ENCODE data around the gene PLCG2. TPM values are rescaled to one million over a fixed set of nuclear protein-coding genes. Genes with fewer than 3 reads are reported as not detected.

Gene PLCG2
- total and polyA plus RNA-seq, 2 experiments from 2014 or later = 0.39 TPM; not detected in 1

GRCh38 chr16:81937305-81938038 is 158.4 kb downstream of the PLCG2 start:
- H3K9me2 ChIP-seq (ENCODE audit: insufficient read depth) = no peaks in the 10 kb centered on the region
- 0 out of 2 replicates have a peak, but pooled peaks cover 6% of the 10 kb centered on the region for H3K27me3 ChIP-seq (replicated peaks; ENCODE audit: insufficient read depth)
- peaks cover 9% of the 10 kb centered on the region; the same call in 1 of the 2 replicates for H3F3A ChIP-seq (ENCODE audit: insufficient read depth)
- WGBS, 2 experiments (ENCODE audit: low coverage in 1 of 2, low lambda C conversion rate in 2 of 2, missing lambda C conversion rate in 2 of 2) = 67 to 71% methylated on average over 13 of the region's 13 CpGs
- H3K79me2 ChIP-seq (ENCODE audit: insufficient read depth) = no peaks in the 10 kb centered on the region
- no peaks in the 10 kb centered on the region for H3K9me3 ChIP-seq (ENCODE audit: low read depth)
- H3K27ac ChIP-seq = no peak overlapping the region
- in situ Hi-C loops (cut with MboI) = loop anchor here (25.0 kb wide), 1 partner anchor 300 kb away; no protein-coding TSS in a partner anchor
- H3K4me1 ChIP-seq (ENCODE audit: insufficient read depth) = peaks cover 14% of the 10 kb centered on the region
- no peaks in the 10 kb centered on the region for H4K20me1 ChIP-seq (ENCODE audit: insufficient read depth)
- no peak for DNase-seq
- no peak overlapping the region for H2AFZ ChIP-seq
- H3K36me3 ChIP-seq (ENCODE audit: low read depth) = no peaks in the 10 kb centered on the region
- no peak overlapping the region for H3K4me2 ChIP-seq (ENCODE audit: unreplicated experiment)
- H3K9ac ChIP-seq = no peak overlapping the region
- TF ChIP-seq EZH2phosphoT487 (IDR thresholded peaks at IDR 0.05; ENCODE audit: insufficient read depth, low read depth) (no peak), EZH2 (IDR thresholded peaks at IDR 0.05; ENCODE audit: insufficient read depth, poor library complexity, severe bottlenecking) (no peak)
- no peak overlapping the region for H3K4me3 ChIP-seq

GRCh38 chr16:81938326-81939163 is 159.5 kb downstream of the PLCG2 start:
- TF ChIP-seq EZH2 (IDR thresholded peaks at IDR 0.05; ENCODE audit: insufficient read depth, poor library complexity, severe bottlenecking) (no peak), EZH2phosphoT487 (IDR thresholded peaks at IDR 0.05; ENCODE audit: insufficient read depth, low read depth) (no peak)
- peaks cover 14% of the 10 kb centered on the region for H3K4me1 ChIP-seq (ENCODE audit: insufficient read depth)
- in situ Hi-C loops (cut with MboI) = loop anchor here (25.0 kb wide), 1 partner anchor 299 kb away; no protein-coding TSS in a partner anchor
- no peak overlapping the region for H3K4me2 ChIP-seq (ENCODE audit: unreplicated experiment)
- H3K27ac ChIP-seq = no peak overlapping the region
- no peaks in the 10 kb centered on the region for H3K9me2 ChIP-seq (ENCODE audit: insufficient read depth)
- H4K20me1 ChIP-seq (ENCODE audit: insufficient read depth) = no peaks in the 10 kb centered on the region
- no peaks in the 10 kb centered on the region for H3K9me3 ChIP-seq (ENCODE audit: low read depth)
- DNase-seq = no peak
- 79 to 81% methylated on average over 17 of the region's 17 CpGs for WGBS, 2 experiments (ENCODE audit: low coverage in 1 of 2, low lambda C conversion rate in 2 of 2, missing lambda C conversion rate in 2 of 2)
- H3K36me3 ChIP-seq (ENCODE audit: low read depth) = no peaks in the 10 kb centered on the region
- H3F3A ChIP-seq (ENCODE audit: insufficient read depth) = peaks cover 9% of the 10 kb centered on the region; the same call in 1 of the 2 replicates
- H3K79me2 ChIP-seq (ENCODE audit: insufficient read depth) = no peaks in the 10 kb centered on the region
- H3K9ac ChIP-seq = no peak overlapping the region
- H3K4me3 ChIP-seq = no peak overlapping the region
- H2AFZ ChIP-seq = no peak overlapping the region
- H3K27me3 ChIP-seq (replicated peaks; ENCODE audit: insufficient read depth) = 0 out of 2 replicates have a peak, but pooled peaks cover 6% of the 10 kb centered on the region

- H3K9ac ChIP-seq = no peak overlapping the region
- TF ChIP-seq EZH2phosphoT487 (IDR thresholded peaks at IDR 0.05; ENCODE audit: insufficient read depth, low read depth) (no peak), EZH2 (IDR thresholded peaks at IDR 0.05; ENCODE audit: insufficient read depth, poor library complexity, severe bottlenecking) (no peak)
- H3K9me3 ChIP-seq (ENCODE audit: low read depth) = no peaks in the 10 kb centered on the region
- H3K36me3 ChIP-seq (ENCODE audit: low read depth) = no peaks in the 10 kb centered on the region
- 0 out of 2 replicates have a peak, but pooled peaks cover 2% of the 10 kb centered on the region for H3K27me3 ChIP-seq (replicated peaks; ENCODE audit: insufficient read depth)
- in situ Hi-C loops (cut with MboI) = loop anchor here (25.0 kb wide), 1 partner anchor 298 kb away; no protein-coding TSS in a partner anchor
- no peak overlapping the region for H3K27ac ChIP-seq
- H3K79me2 ChIP-seq (ENCODE audit: insufficient read depth) = no peaks in the 10 kb centered on the region
- WGBS, 2 experiments (ENCODE audit: low coverage in 1 of 2, low lambda C conversion rate in 2 of 2, missing lambda C conversion rate in 2 of 2) = 67 to 73% methylated on average over 7 of the region's 7 CpGs
- H3K9me2 ChIP-seq (ENCODE audit: insufficient read depth) = no peaks in the 10 kb centered on the region
- H3K4me3 ChIP-seq = no peak overlapping the region
- no peak overlapping the region for H3K4me2 ChIP-seq (ENCODE audit: unreplicated experiment)
- peaks cover 14% of the 10 kb centered on the region for H3K4me1 ChIP-seq (ENCODE audit: insufficient read depth)
- H2AFZ ChIP-seq = no peak overlapping the region
- DNase-seq = no peak
- H4K20me1 ChIP-seq (ENCODE audit: insufficient read depth) = no peaks in the 10 kb centered on the region
- peaks cover 9% of the 10 kb centered on the region; the same call in 1 of the 2 replicates for H3F3A ChIP-seq (ENCODE audit: insufficient read depth)
Measured at GRCh38 chr16:81939164-81940056, 160.3 kb downstream of the PLCG2 start.

Measured in GM23248 (cell line).